GM15510 (cell line): ENCODE results near the gene EML4.

Experiments
- POLR2A ChIP-seq: IDR thresholded peaks from 3 replicates; pipeline ENCODE4 v1.6.1; 2011; ENCODE audit warnings: borderline replicate concordance; ENCODE audit not compliant: insufficient read length; ENCODE audit errors: extremely low read depth

The EML4 gene

DNA sequence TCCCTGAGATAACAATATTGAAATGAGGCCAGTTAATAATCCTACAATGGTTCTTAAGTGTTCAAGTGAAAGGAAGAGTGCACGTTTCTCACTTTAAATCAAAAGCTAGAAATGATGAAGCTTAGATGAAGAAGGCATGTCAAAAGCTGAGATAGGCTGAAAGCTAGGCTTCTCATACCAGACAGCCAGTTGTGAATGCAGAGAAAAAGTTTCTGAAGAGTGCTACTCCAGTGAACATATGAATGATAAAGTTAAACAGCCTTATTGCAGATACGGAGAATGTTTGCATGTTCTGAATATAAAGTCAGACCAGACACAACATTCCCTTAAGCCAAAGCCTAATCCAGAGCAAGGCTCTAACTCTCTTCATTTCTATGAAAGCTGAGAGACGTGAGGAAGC lies 51.4 kb downstream of the EML4 start:
- no peak for TF ChIP-seq POLR2A

DNA sequence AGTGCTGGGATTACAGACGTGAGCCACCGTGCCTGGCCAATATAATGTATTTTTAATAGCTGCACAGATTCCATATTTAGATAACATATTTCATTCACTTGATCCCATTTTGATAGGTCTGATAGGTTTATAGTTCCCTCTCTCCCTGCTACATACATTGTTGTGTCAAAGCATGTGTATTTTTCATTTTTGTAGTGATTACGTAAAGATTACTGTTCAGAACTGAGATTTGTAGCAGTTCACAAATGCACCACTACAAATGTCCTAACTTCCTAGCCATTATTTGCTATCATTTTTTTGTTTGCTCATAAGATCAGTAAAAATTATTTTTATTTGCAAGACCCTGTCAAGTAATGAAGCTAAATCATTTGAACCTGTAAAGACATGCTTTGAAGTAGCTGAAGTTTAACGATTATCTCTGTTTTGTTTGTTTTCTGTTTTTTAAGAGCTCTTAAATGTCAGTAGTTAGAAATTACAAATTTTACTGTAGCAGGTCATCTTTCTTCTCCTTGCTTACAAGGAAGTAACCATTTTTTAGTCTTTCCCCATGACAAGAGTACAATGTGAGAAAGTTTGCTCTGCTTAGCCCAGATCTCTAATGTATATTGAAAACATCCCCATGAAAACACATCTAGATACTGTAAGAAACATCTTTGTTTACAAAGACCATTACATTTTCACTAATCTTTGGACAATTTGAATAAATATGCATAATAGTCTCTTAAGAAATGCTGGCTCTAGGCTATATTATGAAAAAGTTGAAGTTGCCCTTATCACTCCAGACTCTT lies 54.1 kb downstream of the EML4 start:
- no peak for TF ChIP-seq POLR2A

DNA sequence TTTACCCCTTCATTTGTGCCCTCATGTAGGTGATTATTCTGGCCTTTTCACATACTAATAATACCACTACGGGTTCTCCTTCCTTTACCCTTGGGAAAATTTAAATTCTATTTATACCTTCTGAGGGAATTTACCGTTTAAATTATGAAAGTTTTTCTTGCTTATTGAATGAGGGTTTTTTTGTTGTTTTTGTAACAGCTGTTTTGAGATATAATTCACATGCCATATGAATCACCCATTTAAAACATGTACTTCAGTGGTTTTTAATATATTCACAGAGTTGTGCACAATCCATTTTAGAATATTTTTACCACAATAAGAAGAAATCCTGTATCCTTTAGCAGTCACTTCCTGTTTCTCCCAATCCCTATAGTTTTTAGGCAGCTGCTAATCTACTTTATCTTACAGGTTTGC lies 54.7 kb downstream of the EML4 start:
- no peak for TF ChIP-seq POLR2A

DNA sequence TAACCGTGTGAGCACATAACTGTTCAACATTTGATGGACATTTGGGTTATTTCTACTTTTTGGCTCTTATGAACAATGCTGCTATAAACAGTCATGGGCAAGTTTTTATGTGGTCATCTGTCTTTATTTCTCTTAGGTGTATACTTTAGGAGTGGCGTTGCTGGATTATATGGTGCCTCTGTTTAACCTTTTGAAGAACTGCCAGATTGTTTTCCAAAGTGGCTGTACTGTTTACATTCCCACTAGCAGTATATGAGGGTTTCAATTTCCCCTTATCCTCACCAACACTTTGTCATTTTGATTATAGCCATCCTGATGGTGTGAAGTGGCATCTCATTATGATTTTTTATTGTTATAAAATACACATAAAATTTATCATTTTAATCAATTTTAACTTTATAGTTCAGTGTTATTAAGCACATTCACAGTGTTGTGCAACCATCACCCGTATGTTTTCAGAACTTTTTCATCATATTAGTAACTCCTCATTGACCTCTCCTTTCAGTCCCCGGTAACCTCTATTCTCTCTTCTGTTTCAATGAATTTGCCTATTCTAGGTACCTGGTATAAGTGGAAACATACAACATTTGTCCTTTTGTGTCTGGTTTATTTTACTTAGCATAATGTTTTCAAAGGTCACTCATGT lies 55.4 kb downstream of the EML4 start:
- TF ChIP-seq POLR2A, result no peak

DNA sequence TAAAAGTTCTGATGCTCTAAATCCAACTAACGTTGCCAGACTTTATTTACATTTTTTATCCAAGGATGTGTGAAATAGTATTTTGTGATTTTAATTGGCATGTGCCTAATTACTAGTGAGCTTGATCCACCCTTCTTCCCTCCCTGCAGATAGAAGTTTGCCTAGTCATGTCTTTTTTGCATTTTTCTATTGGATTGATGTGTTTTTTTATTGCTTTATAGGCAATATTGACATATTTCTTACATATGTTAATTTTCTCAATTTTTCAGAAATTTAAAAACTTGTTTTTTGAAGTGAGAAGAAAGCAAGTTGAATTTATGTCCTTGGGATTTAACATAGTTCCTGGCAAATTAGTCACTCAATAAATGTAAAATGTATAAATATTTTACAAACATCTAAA lies 56.4 kb downstream of the EML4 start:
- no peak for TF ChIP-seq POLR2A

DNA sequence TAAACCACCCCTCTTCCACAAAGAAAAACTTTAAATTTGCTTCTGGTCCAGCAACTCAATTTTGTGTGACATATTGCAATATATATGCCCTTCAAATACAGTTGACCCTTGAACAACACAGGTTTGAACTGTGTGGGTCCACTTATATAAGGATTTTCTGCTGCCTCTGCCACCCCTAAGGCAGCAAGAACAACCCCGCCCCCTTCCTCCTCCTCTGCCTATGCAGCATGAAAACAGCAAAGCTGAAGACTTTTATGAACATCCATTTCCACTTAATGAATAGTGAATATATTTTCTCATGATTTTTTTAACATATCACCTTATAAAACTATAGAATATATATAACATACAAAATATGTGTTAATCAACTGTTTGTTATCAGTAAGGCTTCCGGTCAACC lies 58.3 kb downstream of the EML4 start:
- TF ChIP-seq POLR2A, result no peak

DNA sequence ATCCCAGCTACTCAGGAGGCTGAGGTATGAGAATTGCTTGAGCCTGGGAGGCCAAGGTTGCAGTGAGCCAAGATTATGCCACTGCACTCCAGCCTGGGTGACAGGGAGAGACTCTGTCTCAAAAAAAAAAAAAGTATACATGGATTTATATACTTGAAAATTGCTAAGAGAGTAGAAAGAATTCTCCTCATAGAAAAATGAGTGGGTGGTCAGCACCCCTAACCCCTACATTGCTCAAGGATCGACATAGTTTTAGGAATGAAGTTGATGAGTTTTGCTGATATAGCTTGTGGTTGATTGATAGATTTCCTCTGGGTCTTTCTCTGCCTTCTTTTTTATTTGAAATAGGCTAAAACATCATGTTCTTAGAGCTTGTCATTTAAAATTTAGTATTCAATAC lies 58.9 kb downstream of the EML4 start:
- no peak for TF ChIP-seq POLR2A

DNA sequence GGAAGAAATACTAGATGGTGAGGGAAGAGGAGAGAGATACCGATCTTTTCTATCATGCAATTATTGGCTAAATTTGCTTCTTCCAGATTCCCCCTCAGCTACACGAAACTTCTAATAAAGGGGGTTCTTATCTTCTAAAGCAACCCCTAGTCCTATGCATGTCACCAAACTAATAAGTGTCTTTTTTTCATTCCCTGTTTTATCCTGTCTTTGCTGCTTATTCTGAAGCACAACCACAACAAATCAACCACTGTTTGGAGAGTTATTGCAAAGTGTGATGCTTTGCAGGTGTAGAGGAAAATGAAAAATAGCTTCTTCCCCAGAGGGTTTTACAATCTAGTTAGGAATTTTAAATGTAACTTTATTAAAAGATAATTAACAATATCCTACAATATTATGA lies 60.8 kb downstream of the EML4 start:
- TF ChIP-seq POLR2A, result no peak

DNA sequence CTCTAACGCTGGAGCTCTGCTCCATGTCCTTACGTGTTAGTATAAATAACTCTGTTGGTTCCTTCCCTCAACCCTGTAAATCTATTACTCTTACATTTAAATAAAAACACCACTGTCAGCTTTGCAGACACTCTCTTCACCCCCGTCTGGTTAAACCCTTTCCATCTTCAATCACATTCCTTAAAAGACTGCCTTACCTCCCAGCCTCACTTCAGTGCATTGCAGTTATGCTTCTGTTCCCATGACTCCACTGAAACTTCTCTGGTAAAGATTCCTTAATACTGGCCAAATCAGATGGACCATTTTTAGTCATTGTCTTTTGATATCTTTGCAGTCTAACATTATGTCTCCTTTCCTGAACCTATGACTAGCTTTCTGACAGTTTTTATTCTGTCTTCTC lies 61.7 kb downstream of the EML4 start:
- TF ChIP-seq POLR2A, result no peak

DNA sequence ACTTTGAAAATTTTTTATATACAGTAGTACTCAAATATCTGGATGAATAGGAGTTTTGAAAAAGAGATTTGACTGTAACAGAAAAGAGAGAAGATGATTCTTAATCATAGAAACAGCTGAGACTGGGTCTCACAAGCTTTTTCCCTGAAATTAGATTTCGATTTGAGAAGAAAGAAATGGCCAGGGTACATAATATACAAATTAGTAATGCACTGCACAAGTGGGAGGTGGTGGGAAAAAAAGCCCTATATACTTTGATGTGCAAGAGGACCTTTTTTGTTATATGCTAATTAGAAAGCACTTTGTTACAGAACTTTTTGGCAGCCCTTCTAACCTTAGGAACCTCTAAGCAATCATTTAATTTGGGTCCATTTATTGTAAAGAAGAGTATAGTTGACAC lies 62.9 kb downstream of the EML4 start:
- no peak for TF ChIP-seq POLR2A

DNA sequence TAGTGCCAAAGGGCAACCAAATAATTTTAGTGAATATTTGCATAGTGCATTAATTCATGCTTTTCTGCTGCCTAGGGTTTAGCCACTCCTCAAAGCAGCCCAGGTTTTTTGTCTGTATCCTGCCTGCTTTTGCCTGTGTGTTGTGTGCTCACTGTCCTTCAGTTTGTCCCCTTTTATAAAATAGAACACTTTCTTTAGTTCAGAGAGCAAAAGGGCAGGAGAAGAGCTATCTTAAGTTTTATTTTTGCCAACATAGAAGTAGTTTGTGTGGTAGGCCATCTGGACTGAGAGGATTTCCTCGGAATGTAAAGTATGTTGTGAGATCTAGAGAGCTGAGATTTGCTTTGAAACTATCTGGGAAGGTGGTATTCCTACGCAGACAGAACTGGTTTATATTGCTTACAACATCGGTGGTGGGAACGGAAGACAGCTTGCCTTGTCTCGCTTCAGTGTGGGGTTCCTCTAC lies 64.9 kb downstream of the EML4 start:
- no peak for TF ChIP-seq POLR2A

DNA sequence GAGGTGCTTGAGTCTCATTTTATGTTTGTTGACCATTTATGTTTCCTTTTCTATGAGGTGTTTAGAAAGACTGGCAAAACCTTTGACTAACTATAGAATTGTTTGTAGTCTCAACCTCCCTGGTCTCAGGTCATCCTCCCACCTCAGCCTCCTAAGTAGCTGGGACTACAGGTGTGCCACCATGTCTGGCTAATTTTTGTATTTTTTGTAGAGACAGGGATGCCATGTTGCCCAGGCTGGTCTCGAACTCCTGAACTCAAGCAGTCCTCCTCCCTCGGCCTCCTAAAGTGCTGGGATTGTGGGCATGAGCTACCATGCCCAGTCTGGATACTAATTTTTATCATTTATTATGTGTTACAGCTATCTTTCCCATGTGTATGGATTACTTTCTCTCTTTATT lies 67.8 kb downstream of the EML4 start:
- TF ChIP-seq POLR2A, result no peak

DNA sequence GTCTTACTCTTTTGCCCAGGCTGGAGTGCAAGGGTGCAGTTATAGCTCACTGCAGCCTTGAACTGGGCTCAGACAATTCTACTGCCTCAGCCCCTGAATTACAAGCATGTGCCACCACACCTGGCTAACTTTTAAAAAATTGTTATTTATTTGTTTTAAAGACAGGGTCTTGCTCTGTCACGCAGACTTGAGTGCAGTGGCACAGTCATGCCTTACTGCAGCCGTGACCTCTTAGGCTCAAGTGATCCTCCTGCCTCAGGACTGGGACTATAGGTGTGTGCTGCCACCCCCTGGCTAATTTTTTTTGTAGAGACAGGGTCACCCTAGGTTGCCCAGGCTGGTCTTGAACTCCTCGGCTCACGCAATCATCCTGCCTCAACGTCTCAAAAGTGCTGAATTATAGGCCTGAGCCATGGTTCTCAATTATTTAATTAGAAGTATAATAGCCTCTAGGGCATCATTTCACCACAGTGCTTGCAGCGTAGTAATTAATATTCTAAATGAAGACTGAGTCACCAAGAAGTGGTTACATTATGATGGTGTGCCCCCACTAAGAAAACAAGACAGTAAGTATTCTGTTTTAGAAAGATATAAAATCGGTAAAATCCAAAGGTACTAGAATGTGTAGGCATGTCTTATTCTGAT lies 69.6 kb downstream of the EML4 start:
- TF ChIP-seq POLR2A, result no peak

DNA sequence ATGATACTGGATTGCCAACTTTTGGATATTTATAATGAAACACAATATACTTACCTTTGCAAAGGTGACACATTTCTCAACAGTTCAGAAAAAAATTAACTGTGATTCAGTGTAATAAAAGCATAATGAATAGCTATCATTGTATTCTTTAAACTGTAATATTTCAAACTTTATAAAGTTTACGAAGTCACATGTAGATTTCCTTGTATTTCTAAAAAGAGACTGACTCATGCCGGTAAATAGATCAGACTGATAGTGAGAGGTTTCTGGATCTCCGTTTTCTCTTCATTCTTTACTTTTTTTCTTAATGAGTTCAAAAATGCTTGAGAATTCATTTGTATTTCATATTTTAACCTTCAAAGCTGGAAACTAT lies 70.1 kb downstream of the EML4 start:
- no peak for TF ChIP-seq POLR2A

DNA sequence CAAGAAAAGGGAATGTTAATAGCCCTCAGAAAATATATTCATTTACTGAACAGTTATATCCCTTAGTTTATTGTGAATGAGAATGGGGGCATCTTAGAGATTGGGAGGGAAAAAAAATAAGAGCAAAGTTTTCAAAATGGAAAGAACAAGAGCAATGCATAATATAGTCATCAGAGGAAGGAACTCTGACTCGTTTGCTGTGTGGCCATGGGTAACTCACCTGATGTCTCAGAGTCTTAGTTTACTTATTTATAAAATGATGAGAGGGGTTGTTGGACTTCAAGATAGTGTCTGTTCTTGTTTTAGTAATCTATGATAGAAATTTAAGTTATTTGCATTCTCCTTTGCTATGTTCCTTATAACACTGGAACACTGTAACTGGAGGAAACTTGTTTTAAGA lies 70.7 kb downstream of the EML4 start:
- no peak for TF ChIP-seq POLR2A

DNA sequence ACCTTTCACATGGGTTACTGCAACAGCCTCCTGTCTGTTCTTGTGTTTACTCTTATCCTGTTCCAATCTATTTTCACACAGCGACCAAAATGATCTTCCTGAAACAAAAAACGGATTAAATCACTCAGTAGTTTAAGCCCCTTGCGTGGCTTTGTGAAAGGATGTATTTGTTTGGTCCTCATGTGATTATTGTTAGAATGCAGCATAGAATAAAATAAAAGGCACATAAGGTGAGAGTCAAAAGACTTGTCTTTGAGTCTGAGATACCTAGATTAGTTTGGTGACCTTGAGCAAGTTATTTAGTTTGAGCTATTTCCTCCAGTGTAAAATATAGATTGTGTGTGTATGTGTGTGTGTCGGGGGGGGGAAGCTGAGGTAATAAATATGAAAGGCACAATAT lies 72.4 kb downstream of the EML4 start:
- no peak for TF ChIP-seq POLR2A
